GM23338 (cell line): Measurements from ENCODE around the gene SLC16A9. TPM values are rescaled to one million over a fixed set of nuclear protein-coding genes. Genes with fewer than 3 reads are reported as not detected.

Source experiments
- ATAC-seq: fragments of 200-7000 bp; cut with Tn5 transposase; 3 replicates; pipeline ENCODE4 v1.9.1; 2020
- DNase-seq: peaks from one replicate; pipeline ENCODE4 v3.0.0-alpha.2; 2015; ENCODE audit warnings: low spot score
- H2AFZ ChIP-seq: fragments of 200-600 bp; sonication (generic); 2 replicates; pipeline ENCODE4 v1.8.0; 2016; ENCODE audit warnings: antibody characterized with exemption, mild to moderate bottlenecking, moderate library complexity
- H3F3A ChIP-seq: fragments of 200-600 bp; sonication (generic); replicated peaks from 2 replicates; pipeline ENCODE4 v1.8.0; 2017; ENCODE audit warnings: antibody characterized with exemption, mixed run types, low read depth
- H3K27ac ChIP-seq: fragments of 200-600 bp; sonication (generic); 2 replicates; pipeline ENCODE4 v1.6.1; 2016; ENCODE audit warnings: low read depth
- H3K27me3 ChIP-seq: fragments of 200-600 bp; sonication (generic); 2 replicates; pipeline ENCODE4 v1.8.0; 2016; ENCODE audit warnings: mild to moderate bottlenecking, mixed run types, moderate library complexity; ENCODE audit not compliant: insufficient read depth
- H3K36me3 ChIP-seq: fragments of 200-600 bp; sonication (generic); 2 replicates; pipeline ENCODE4 v1.8.0; 2016; ENCODE audit warnings: mild to moderate bottlenecking; ENCODE audit not compliant: insufficient read depth
- H3K4me1 ChIP-seq: fragments of 200-600 bp; sonication (generic); 2 replicates; pipeline ENCODE4 v1.8.0; 2016; ENCODE audit warnings: mild to moderate bottlenecking, moderate library complexity; ENCODE audit not compliant: insufficient read depth
- H3K4me2 ChIP-seq: fragments of 200-600 bp; sonication (generic); 2 replicates; pipeline ENCODE4 v1.7.1; 2017; ENCODE audit warnings: mixed run types
- H3K4me3 ChIP-seq: fragments of 200-600 bp; sonication (generic); 2 replicates; pipeline ENCODE4 v1.6.1; 2016; ENCODE audit warnings: mixed run types
- H3K79me2 ChIP-seq: fragments of 200-600 bp; sonication (generic); replicated peaks from 2 replicates; pipeline ENCODE4 v1.8.0; 2017; ENCODE audit warnings: mild to moderate bottlenecking; ENCODE audit not compliant: insufficient read depth
- H3K9me2 ChIP-seq: fragments of 200-600 bp; sonication (generic); 2 replicates; pipeline ENCODE4 v1.8.0; 2017; ENCODE audit not compliant: insufficient read depth
- H4K20me1 ChIP-seq: fragments of 200-600 bp; sonication (generic); replicated peaks from 2 replicates; pipeline ENCODE4 v1.8.0; 2017; ENCODE audit warnings: mild to moderate bottlenecking; ENCODE audit not compliant: insufficient read depth
- H3K27ac Mint-ChIP-seq: 2 replicates; pipeline ENCODE4 v1.8.0; 2020; ENCODE audit warnings: inconsistent platforms, mild to moderate bottlenecking, moderate library complexity, mixed read lengths
- H3K27me3 Mint-ChIP-seq: 3 replicates; pipeline ENCODE4 v1.8.0; 2022; ENCODE audit warnings: low read depth, mild to moderate bottlenecking, moderate library complexity, mixed read lengths, inconsistent platforms; ENCODE audit not compliant: insufficient read depth, poor library complexity
- H3K36me3 Mint-ChIP-seq: 3 replicates; pipeline ENCODE4 v1.8.0; 2021; ENCODE audit warnings: low read depth, mild to moderate bottlenecking, inconsistent platforms, moderate library complexity, mixed read lengths
- H3K4me1 Mint-ChIP-seq: 3 replicates; pipeline ENCODE4 v1.8.0; 2020; ENCODE audit warnings: mild to moderate bottlenecking, inconsistent platforms, mixed read lengths
- H3K4me3 Mint-ChIP-seq: 3 replicates; pipeline ENCODE4 v1.8.0; 2021; ENCODE audit warnings: moderate library complexity, mild to moderate bottlenecking, inconsistent platforms, mixed read lengths
- H3K9me3 Mint-ChIP-seq: 3 replicates; pipeline ENCODE4 v1.8.0; 2020; ENCODE audit warnings: moderate library complexity, mild to moderate bottlenecking, inconsistent platforms, mixed read lengths
- CREB1 ChIP-seq: fragments of 250-450 bp; sonication (Bioruptor Pico); IDR thresholded peaks from 2 replicates; pipeline ENCODE4 v1.5.0; 2020; ENCODE audit warnings: low read depth, mild to moderate bottlenecking, moderate library complexity
- CTCF ChIP-seq, 2 experiments: fragments of 200-600 bp in 1 of 2; sonication (generic) in 1 of 2; conservative IDR thresholded peaks; 2 replicates each; pipeline versions ENCODE4 v1.5.1 to v1.6.1; 2016 to 2017; ENCODE audit warnings: antibody characterized with exemption in 2 of 2, low read depth in 2 of 2, mild to moderate bottlenecking in 2 of 2, moderate library complexity in 1 of 2
- ETS1 ChIP-seq: IDR thresholded peaks from 2 replicates; pipeline ENCODE4 v1.6.1; 2016; ENCODE audit warnings: antibody characterized with exemption
- EZH2 ChIP-seq: fragments of 200-600 bp; sonication (generic); IDR thresholded peaks from one replicate; pipeline ENCODE4 v1.8.0; 2017; ENCODE audit warnings: antibody characterized with exemption, mild to moderate bottlenecking, low read depth; ENCODE audit not compliant: unreplicated experiment
- NANOG ChIP-seq: IDR thresholded peaks from 2 replicates; pipeline ENCODE4 v1.6.1; 2016; ENCODE audit warnings: antibody characterized with exemption, borderline replicate concordance
- POLR2AphosphoS5 ChIP-seq: IDR thresholded peaks from 2 replicates; pipeline ENCODE4 v1.6.1; 2016; ENCODE audit warnings: antibody characterized with exemption, low read depth
- REST ChIP-seq: IDR thresholded peaks from one replicate; pipeline ENCODE4 v1.6.1; 2018; ENCODE audit warnings: antibody characterized with exemption; ENCODE audit not compliant: unreplicated experiment
- ZNF462 ChIP-seq: fragments of 250-450 bp; sonication (Bioruptor Pico); IDR thresholded peaks from 2 replicates; pipeline ENCODE4 v1.5.0; 2020; ENCODE audit warnings: mild to moderate bottlenecking, moderate library complexity
- polyA plus RNA-seq: library from polyadenylated mRNA; unstranded; fragments of >200 nt; fragmentation: Nextera tagmentation; extraction: Ambion mirVana; gene quantifications from 2 replicates; pipeline ENCODE4 v1.2.1, GENCODE V29; 2016
- total RNA-seq: library from RNA; depleted of rRNA; stranded (reverse); fragments of >200 nt; shearing (Covaris generic); gene quantifications from 2 replicates; pipeline ENCODE4 v1.2.3, GENCODE V29; 2014

SLC16A9 gene
- total and polyA plus RNA-seq, 2 experiments from 2014 or later, result 6.5 to 11.4 TPM

GRCh38 chr10:59713196-59713821 lies 3.7 kb upstream of the SLC16A9 start:
- Histone ChIP-seq H3K4me2 (no peak overlapping the region), H3K4me1 (peaks cover 8% of the 10 kb centered on the region), H4K20me1 (no peaks in the 10 kb centered on the region), H3K4me3 (no peak overlapping the region), H3K79me2 (0 out of 2 replicates have a peak, but pooled peaks cover 2% of the 10 kb centered on the region), H3F3A (0 out of 2 replicates have a peak, but pooled peaks cover 3% of the 10 kb centered on the region), H2AFZ (0 out of 2 replicates have a peak overlapping the region, but pooled peaks have one; percentile 28), H3K27ac (no peak overlapping the region), H3K9me2 (peaks cover 3% of the 10 kb centered on the region; the same call in 1 of the 2 replicates), H3K36me3 (no peaks in the 10 kb centered on the region), H3K27me3 (peaks cover 25% of the 10 kb centered on the region)
- TF ChIP-seq NANOG (no peak), REST (no peak), CTCF (conservative IDR thresholded peaks at IDR 0.05; ENCODE audit: low read depth in 2 of 2) (no peak), CREB1 (CRISPR knock-in tag) (no peak), ZNF462 (CRISPR knock-in tag) (no peak), POLR2AphosphoS5 (no peak), EZH2 (no peak), ETS1 (no peak)
- no peak overlapping the region for H3K4me3 Mint-ChIP-seq
- no peaks in the 10 kb centered on the region for H3K36me3 Mint-ChIP-seq
- peaks cover 14% of the 10 kb centered on the region; the same call in 2 of the 3 replicates for H3K4me1 Mint-ChIP-seq
- DNase-seq, result no peak
- H3K9me3 Mint-ChIP-seq, result no peaks in the 10 kb centered on the region
- H3K27me3 Mint-ChIP-seq, result peaks cover 8% of the 10 kb centered on the region
- no peak overlapping the region for H3K27ac Mint-ChIP-seq
- no peak for ATAC-seq
